IMR-90 (cell line): ENCODE results near the gene KMT2D. TPM values are rescaled to one million over a fixed set of nuclear protein-coding genes. Genes with fewer than 3 reads are reported as not detected.

Experiments used
- ATAC-seq: fragments of 200-7000 bp; cut with Tn5 transposase; 2 replicates; pipeline ENCODE4 v1.9.1; 2020; ENCODE audit warnings: low read depth, mild to moderate bottlenecking, moderate library complexity
- BruUV-seq: library from RNA; stranded (reverse); fragments of 400-500 nt; replicated peaks from 2 replicates; lab custom pipeline; 2021; lab: Mats Ljungman, UMichigan
- CTCF ChIA-PET: fragments of 300-600 bp; formaldehyde crosslinking; extraction: SDS; loops from one replicate; lab custom pipeline; 2021; ENCODE audit warnings: antibody characterized with exemption; lab: Yijun Ruan, JAX
- POLR2A ChIA-PET: fragments of 300-600 bp; sonication (Branson Sonifier 250); formaldehyde crosslinking; loops from one replicate; lab custom pipeline; 2022; ENCODE audit warnings: antibody characterized with exemption; ENCODE audit not compliant: unreplicated experiment; lab: Charles Lee
- DNase-seq: peaks from one replicate; pipeline ENCODE4 v3.0.0; 2013
- H2AFZ ChIP-seq: replicated peaks from 2 replicates; pipeline ENCODE3; 2013; ENCODE audit warnings: low read length, mild to moderate bottlenecking; ENCODE audit not compliant: poor library complexity
- H2AK5ac ChIP-seq: 2 replicates; pipeline ENCODE4 v1.6.1; 2013; ENCODE audit warnings: low read depth, low read length, inconsistent platforms
- H2AK9ac ChIP-seq: replicated peaks from 2 replicates; pipeline ENCODE3; 2013; ENCODE audit warnings: mild to moderate bottlenecking, low read depth, low read length, moderate library complexity; ENCODE audit not compliant: poor library complexity
- H2BK120ac ChIP-seq: 2 replicates; pipeline ENCODE4 v1.6.1; 2013; ENCODE audit warnings: low read depth, low read length, inconsistent platforms
- H2BK15ac ChIP-seq: 3 replicates; pipeline ENCODE4 v1.6.1; 2013; ENCODE audit warnings: low read depth, low read length, inconsistent platforms
- H2BK20ac ChIP-seq: 2 replicates; pipeline ENCODE4 v1.6.1; 2013; ENCODE audit warnings: low read depth, mild to moderate bottlenecking, inconsistent platforms, low read length, moderate library complexity
- H2BK5ac ChIP-seq: 2 replicates; pipeline ENCODE4 v1.6.1; 2013; ENCODE audit warnings: mild to moderate bottlenecking, low read depth, low read length, inconsistent platforms; ENCODE audit not compliant: poor library complexity, severe bottlenecking
- H3K14ac ChIP-seq: replicated peaks from 2 replicates; pipeline ENCODE4 v1.6.1; 2013; ENCODE audit warnings: low read depth, low read length, inconsistent platforms
- H3K18ac ChIP-seq: 2 replicates; pipeline ENCODE4 v1.6.1; 2013; ENCODE audit warnings: low read depth, low read length, control low read depth
- H3K23ac ChIP-seq: 2 replicates; pipeline ENCODE4 v1.6.1; 2013; ENCODE audit warnings: low read depth, low read length, inconsistent platforms
- H3K27ac ChIP-seq: 2 replicates; pipeline ENCODE4 v1.5.1; 2013; ENCODE audit warnings: mild to moderate bottlenecking, control low read depth, low read length; ENCODE audit not compliant: insufficient read depth
- H3K27me3 ChIP-seq: 2 replicates; pipeline ENCODE4 v1.6.1; 2013; ENCODE audit warnings: low read length; ENCODE audit not compliant: control insufficient read depth, insufficient read depth
- H3K36me3 ChIP-seq: 2 replicates; pipeline ENCODE4 v1.6.1; 2013; ENCODE audit warnings: low read length, mixed read lengths; ENCODE audit not compliant: control insufficient read depth, insufficient read depth
- H3K4ac ChIP-seq: 2 replicates; pipeline ENCODE4 v1.6.1; 2013; ENCODE audit warnings: low read depth, low read length, inconsistent platforms
- H3K4me1 ChIP-seq: 2 replicates; pipeline ENCODE4 v1.6.1; 2013; ENCODE audit warnings: low read length, mixed read lengths; ENCODE audit not compliant: control insufficient read depth, insufficient read depth
- H3K4me2 ChIP-seq: 2 replicates; pipeline ENCODE4 v1.6.1; 2013; ENCODE audit warnings: low read depth, mild to moderate bottlenecking, control low read depth, low read length, moderate library complexity
- H3K4me3 ChIP-seq: 2 replicates; pipeline ENCODE4 v1.5.1; 2013; ENCODE audit warnings: low read depth, mild to moderate bottlenecking, control low read depth, low read length, moderate library complexity; ENCODE audit not compliant: insufficient read depth
- H3K56ac ChIP-seq: 2 replicates; pipeline ENCODE4 v1.6.1; 2013; ENCODE audit warnings: low read length, inconsistent platforms; ENCODE audit not compliant: insufficient read depth; ENCODE audit errors: extremely low read depth
- H3K79me1 ChIP-seq, 2 experiments: 2 replicates each; pipeline ENCODE4 v1.6.1; 2013; ENCODE audit warnings: low read length in 2 of 2, inconsistent platforms in 1 of 2, low read depth in 1 of 2
- H3K9ac ChIP-seq: 2 replicates; pipeline ENCODE4 v1.6.1; 2013; ENCODE audit warnings: low read depth, low read length, control low read depth
- H3K9me1 ChIP-seq: 2 replicates; pipeline ENCODE4 v1.6.1; 2013; ENCODE audit warnings: low read length, inconsistent platforms; ENCODE audit not compliant: insufficient read depth
- H3K9me3 ChIP-seq: 2 replicates; pipeline ENCODE4 v1.6.1; 2013; ENCODE audit warnings: low read length; ENCODE audit not compliant: control insufficient read depth, insufficient read depth
- H4K20me1 ChIP-seq: 2 replicates; pipeline ENCODE4 v1.6.1; 2013; ENCODE audit warnings: low read length, inconsistent platforms; ENCODE audit not compliant: insufficient read depth
- H4K5ac ChIP-seq: 2 replicates; pipeline ENCODE4 v1.6.1; 2013; ENCODE audit warnings: mild to moderate bottlenecking, low read depth, low read length, control low read depth
- H4K8ac ChIP-seq, 2 experiments: 2 replicates each; pipeline ENCODE4 v1.6.1; 2013; ENCODE audit warnings: low read depth in 2 of 2, low read length in 2 of 2, control low read depth in 1 of 2, inconsistent platforms in 1 of 2
- H4K91ac ChIP-seq: 2 replicates; pipeline ENCODE4 v1.6.1; 2013; ENCODE audit warnings: low read depth, low read length, inconsistent platforms; ENCODE audit not compliant: insufficient read depth
- NFE2L2 ChIP-seq: fragments of 150-350 bp; IDR thresholded peaks from 2 replicates; pipeline ENCODE4 v1.6.1; 2016; ENCODE audit warnings: low read depth, mild to moderate bottlenecking, low read length
- RCOR1 ChIP-seq: IDR thresholded peaks from 2 replicates; pipeline ENCODE4 v1.6.1; 2012; ENCODE audit warnings: mild to moderate bottlenecking, low read length, improper control_type of control experiment; ENCODE audit not compliant: insufficient replicate concordance
- SMC3 ChIP-seq: fragments of 150-350 bp; IDR thresholded peaks from 2 replicates; pipeline ENCODE4 v1.6.1; 2016; ENCODE audit warnings: low read depth, mild to moderate bottlenecking, antibody characterized with exemption, low read length, moderate library complexity
- WGBS, 2 experiments: methylation state at CpG; one replicate each; pipeline versions ENCODE4 v1.1.5 to v1.1.7; 2013; ENCODE audit warnings: missing lambda C conversion rate in 2 of 2; ENCODE audit not compliant: insufficient read length in 1 of 2; ENCODE audit errors: extremely low coverage in 2 of 2; 5-methylcytosine and 5-hydroxymethylcytosine counted together
- dilution Hi-C: fragments of 300-500 bp; cut with HindIII; formaldehyde crosslinking; loops from one replicate; pipeline ENCODE4 v1.14.3; 2018; ENCODE audit warnings: low sequenced_read_pairs; ENCODE audit not compliant: unreplicated experiment
- in situ Hi-C: fragments of 300-500 bp; cut with MboI; formaldehyde crosslinking; loops from 3 replicates; pipeline ENCODE4 v1.14.3; 2019; ENCODE audit warnings: low sequenced_read_pairs, inconsistent platforms, mixed read lengths
- intact Hi-C: fragments of 100-400 bp; cut with micrococcal nuclease; formaldehyde crosslinking; loops from 2 replicates; pipeline ENCODE4 v1.10.0; 2022
- polyA plus RNA-seq, 3 experiments: library from polyadenylated mRNA; depleted of rRNA; stranded (reverse); fragments of >200 nt; gene quantifications; 2 replicates each; pipeline ENCODE4 v1.2.3, GENCODE V29; 2012; ENCODE audit warnings: low replicate concordance in 1 of 3
- total RNA-seq: library from RNA; depleted of rRNA; stranded (reverse); fragments of >200 nt; gene quantifications from 2 replicates; pipeline ENCODE4 v1.2.3, GENCODE V29; 2012
- TF ChIP-seq, protein P1 (sequence below): conservative IDR thresholded peaks from 2 replicates; pipeline ENCODE4 v1.5.1; 2012; ENCODE audit warnings: mild to moderate bottlenecking, low read depth, low read length, improper control_type of control experiment

KMT2D gene
- total and polyA plus RNA-seq, 2 of the 4 experiments (the other 2 are of a cell fraction): 6.6 to 25.2 TPM

DNA sequence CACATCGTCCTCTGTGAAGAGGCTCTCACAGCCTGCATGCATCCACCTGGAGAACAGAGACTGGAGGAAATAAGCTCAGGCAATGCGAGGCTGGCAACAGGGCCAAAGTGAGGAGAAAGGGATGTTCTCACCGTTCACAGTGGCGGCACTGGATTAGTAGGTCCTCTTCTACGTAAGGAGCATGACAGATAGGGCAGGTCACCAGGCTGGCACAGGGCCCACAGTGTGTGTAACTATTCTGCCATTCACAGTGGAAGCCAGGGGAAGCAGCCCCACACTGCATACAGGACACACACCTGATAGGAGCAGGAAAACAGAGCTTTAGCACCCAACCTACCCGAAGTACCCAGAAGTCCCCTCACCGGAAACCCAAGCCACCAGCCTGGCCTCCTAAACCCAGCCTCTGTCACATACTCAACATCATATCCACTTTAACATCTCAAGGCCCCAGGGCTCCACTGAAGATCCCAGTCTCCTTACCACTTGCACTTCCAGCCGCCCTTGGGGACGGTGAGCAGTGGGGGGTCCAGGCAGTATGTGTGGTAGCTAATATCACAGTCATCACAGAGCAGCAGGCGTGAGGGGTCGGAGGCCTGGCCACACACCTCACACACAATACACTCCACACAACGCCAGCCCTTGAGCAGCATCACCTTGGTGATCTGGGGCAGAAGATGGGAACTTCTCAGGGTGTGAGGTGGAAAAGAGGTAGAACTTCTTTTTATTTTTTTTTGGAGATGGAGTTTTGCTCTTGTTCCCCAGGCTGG is 14.3 kb downstream of the KMT2D start:
- H2BK5ac ChIP-seq: no peak overlapping the region
- no peak overlapping the region for H2BK120ac ChIP-seq
- H2AK5ac ChIP-seq: no peak overlapping the region
- TF ChIP-seq, protein P1, sequence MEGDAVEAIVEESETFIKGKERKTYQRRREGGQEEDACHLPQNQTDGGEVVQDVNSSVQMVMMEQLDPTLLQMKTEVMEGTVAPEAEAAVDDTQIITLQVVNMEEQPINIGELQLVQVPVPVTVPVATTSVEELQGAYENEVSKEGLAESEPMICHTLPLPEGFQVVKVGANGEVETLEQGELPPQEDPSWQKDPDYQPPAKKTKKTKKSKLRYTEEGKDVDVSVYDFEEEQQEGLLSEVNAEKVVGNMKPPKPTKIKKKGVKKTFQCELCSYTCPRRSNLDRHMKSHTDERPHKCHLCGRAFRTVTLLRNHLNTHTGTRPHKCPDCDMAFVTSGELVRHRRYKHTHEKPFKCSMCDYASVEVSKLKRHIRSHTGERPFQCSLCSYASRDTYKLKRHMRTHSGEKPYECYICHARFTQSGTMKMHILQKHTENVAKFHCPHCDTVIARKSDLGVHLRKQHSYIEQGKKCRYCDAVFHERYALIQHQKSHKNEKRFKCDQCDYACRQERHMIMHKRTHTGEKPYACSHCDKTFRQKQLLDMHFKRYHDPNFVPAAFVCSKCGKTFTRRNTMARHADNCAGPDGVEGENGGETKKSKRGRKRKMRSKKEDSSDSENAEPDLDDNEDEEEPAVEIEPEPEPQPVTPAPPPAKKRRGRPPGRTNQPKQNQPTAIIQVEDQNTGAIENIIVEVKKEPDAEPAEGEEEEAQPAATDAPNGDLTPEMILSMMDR: no peak
- TF ChIP-seq RCOR1 (no peak), NFE2L2 (no peak), SMC3 (no peak)
- intact Hi-C loops: no loop called here
- no peak for DNase-seq
- peaks cover 53% of the 10 kb centered on the region for H4K20me1 ChIP-seq
- peaks cover 7% of the 10 kb centered on the region for H3K4me1 ChIP-seq
- H3K9me3 ChIP-seq: no peaks in the 10 kb centered on the region
- no peak overlapping the region for H3K18ac ChIP-seq
- no peak overlapping the region for H4K8ac ChIP-seq
- in situ Hi-C loops: no loop called here
- no peak overlapping the region for H4K91ac ChIP-seq
- H2AK9ac ChIP-seq: peak overlapping the region; percentile 61
- no peak overlapping the region for H3K9ac ChIP-seq
- no peaks in the 10 kb centered on the region for H3K27me3 ChIP-seq
- H3K23ac ChIP-seq: no peak overlapping the region
- H3K56ac ChIP-seq: no peak overlapping the region
- no peak overlapping the region for H3K4me3 ChIP-seq
- H3K9me1 ChIP-seq: peaks cover 12% of the 10 kb centered on the region
- no peak overlapping the region for H4K5ac ChIP-seq
- H3K79me1 ChIP-seq: peaks cover 51 to 71% of the 10 kb centered on the region in 2 experiments
- no peak overlapping the region for H3K4ac ChIP-seq
- no peak overlapping the region for H2BK15ac ChIP-seq
- H2BK20ac ChIP-seq: no peak overlapping the region
- BruUV-seq: no TSS peak
- CTCF ChIA-PET: no interaction called here
- H3K4me2 ChIP-seq: no peak overlapping the region
- dilution Hi-C loops: no loop called here
- peaks cover 87% of the 10 kb centered on the region for H3K36me3 ChIP-seq
- POLR2A ChIA-PET: no interaction called here
- H3K27ac ChIP-seq: no peak overlapping the region
- WGBS, 2 experiments: no CpG with 5 or more reads among the region's 12 CpGs
- no peak overlapping the region for H2AFZ ChIP-seq
- no peak for ATAC-seq
- no peak overlapping the region for H3K14ac ChIP-seq
